ENCODE results near the gene METTL5.

- TF ChIP-seq, protein P1, sequence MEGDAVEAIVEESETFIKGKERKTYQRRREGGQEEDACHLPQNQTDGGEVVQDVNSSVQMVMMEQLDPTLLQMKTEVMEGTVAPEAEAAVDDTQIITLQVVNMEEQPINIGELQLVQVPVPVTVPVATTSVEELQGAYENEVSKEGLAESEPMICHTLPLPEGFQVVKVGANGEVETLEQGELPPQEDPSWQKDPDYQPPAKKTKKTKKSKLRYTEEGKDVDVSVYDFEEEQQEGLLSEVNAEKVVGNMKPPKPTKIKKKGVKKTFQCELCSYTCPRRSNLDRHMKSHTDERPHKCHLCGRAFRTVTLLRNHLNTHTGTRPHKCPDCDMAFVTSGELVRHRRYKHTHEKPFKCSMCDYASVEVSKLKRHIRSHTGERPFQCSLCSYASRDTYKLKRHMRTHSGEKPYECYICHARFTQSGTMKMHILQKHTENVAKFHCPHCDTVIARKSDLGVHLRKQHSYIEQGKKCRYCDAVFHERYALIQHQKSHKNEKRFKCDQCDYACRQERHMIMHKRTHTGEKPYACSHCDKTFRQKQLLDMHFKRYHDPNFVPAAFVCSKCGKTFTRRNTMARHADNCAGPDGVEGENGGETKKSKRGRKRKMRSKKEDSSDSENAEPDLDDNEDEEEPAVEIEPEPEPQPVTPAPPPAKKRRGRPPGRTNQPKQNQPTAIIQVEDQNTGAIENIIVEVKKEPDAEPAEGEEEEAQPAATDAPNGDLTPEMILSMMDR (IDR thresholded peaks at IDR 0.05; ENCODE audit: insufficient read depth, low read length) = no peak
- TF ChIP-seq POLR2AphosphoS5 (IDR thresholded peaks at IDR 0.05; ENCODE audit: low read depth) = no peak
- TF ChIP-seq GABPA (IDR thresholded peaks at IDR 0.05; ENCODE audit: low read depth) = no peak
- no peak for TF ChIP-seq REST (IDR thresholded peaks at IDR 0.05; ENCODE audit: insufficient replicate concordance, low read depth)
- no peak for TF ChIP-seq SPI1 (IDR thresholded peaks at IDR 0.05; ENCODE audit: borderline replicate concordance, low read depth)
Observed at GRCh38 chr2:169860149-169860548, 35.4 kb upstream of the METTL5 start.

All from HL-60 (cell line).